Ascending aorta (tissue), 2 donors: ENCODE results near the gene CCL7. TPM values are rescaled to one million over a fixed set of nuclear protein-coding genes. Genes with fewer than 3 reads are reported as not detected.
"Not testable (repeated sequence)": the region's sequence is repeated elsewhere in the genome, so short reads cannot be mapped to it uniquely, and the experiment has no call there.

ENCODE experiments used
- DNase-seq, 2 donors: peaks; one replicate each; pipeline ENCODE4 v3.0.0-alpha.2; 2019; ENCODE audit warnings: low spot score in 2 of 2
- H3K27ac ChIP-seq, 2 donors: fragments of 200-600 bp; sonication (generic); one replicate each; pipeline ENCODE4 v1.5.1; 2016 to 2017; ENCODE audit warnings: mild to moderate bottlenecking in 1 of 2
- H3K27me3 ChIP-seq: fragments of 200-600 bp; sonication (generic); one replicate; pipeline ENCODE4 v1.5.1; 2017
- H3K36me3 ChIP-seq, 2 donors: fragments of 200-600 bp; sonication (generic); one replicate each; pipeline ENCODE4 v1.5.1; 2016
- H3K4me1 ChIP-seq, 2 donors: fragments of 200-600 bp; sonication (generic); one replicate each; pipeline ENCODE4 v1.5.1; 2016 to 2017; ENCODE audit warnings: mild to moderate bottlenecking in 1 of 2
- H3K4me3 ChIP-seq, 2 donors: fragments of 200-600 bp; sonication (generic); one replicate each; pipeline ENCODE4 v1.5.1; 2016 to 2017; ENCODE audit warnings: mild to moderate bottlenecking in 1 of 2
- H3K9me3 ChIP-seq, 2 donors: fragments of 200-600 bp; sonication (generic); one replicate each; pipeline ENCODE4 v1.5.1; 2016
- CTCF ChIP-seq, 3 experiments: fragments of 200-600 bp in 2 of 3; fragments of 450-650 bp in 1 of 3; sonication (generic) in 2 of 3; IDR thresholded peaks; one replicate each; pipeline ENCODE4 v1.5.1; 2016 to 2019; ENCODE audit warnings: antibody characterized with exemption in 3 of 3, mild to moderate bottlenecking in 1 of 3, moderate library complexity in 1 of 3
- intact Hi-C: fragments of 100-400 bp; cut with DNase I; formaldehyde crosslinking; loops from one replicate; pipeline ENCODE4 v1.15.1; 2023
- total RNA-seq: library from RNA; depleted of rRNA; stranded (reverse); fragments of >200 nt; gene quantifications from one replicate; pipeline ENCODE4 v1.1.0, GENCODE V29; 2016

CCL7 gene
- total RNA-seq, 1 donor from 2014 or later: not detected

- Histone ChIP-seq H3K9me3 (no peaks in the 10 kb centered on the region), H3K27me3 (no peaks in the 10 kb centered on the region), H3K27ac (no peak overlapping the region), H3K36me3 (no peaks in the 10 kb centered on the region), H3K4me3 (no peak overlapping the region), H3K4me1 (no peaks in the 10 kb centered on the region)
- intact Hi-C loops: no loop called here
- DNase-seq: no peak
- no peak for TF ChIP-seq CTCF (IDR thresholded peaks at IDR 0.05)
These were observed 43.8 kb upstream of the CCL7 start for GRCh38 chr17:34226011-34226743.

- intact Hi-C loops: no loop called here
These were observed 43.3 kb upstream of the CCL7 start for GRCh38 chr17:34226744-34227034.

GRCh38 chr17:34227293-34227692 lies 42.7 kb upstream of the CCL7 start:
- intact Hi-C loops, DNase-seq, H3K27ac ChIP-seq, H3K27me3 ChIP-seq, H3K4me1 ChIP-seq, H3K9me3 ChIP-seq, H3K36me3 ChIP-seq, H3K4me3 ChIP-seq: not testable (repeated sequence)

More at GRCh38 chr17:34226744-34227034, 43.3 kb upstream of the CCL7 start:
- no peaks in the 10 kb centered on the region for H3K36me3 ChIP-seq
- H3K27ac ChIP-seq: no peak overlapping the region
- H3K9me3 ChIP-seq: no peaks in the 10 kb centered on the region
- no peak overlapping the region for H3K4me3 ChIP-seq
- no peaks in the 10 kb centered on the region for H3K4me1 ChIP-seq
- no peak for TF ChIP-seq CTCF (IDR thresholded peaks at IDR 0.05)
- no peaks in the 10 kb centered on the region for H3K27me3 ChIP-seq
- DNase-seq: no peak

- Histone ChIP-seq H3K36me3 (no peaks in the 10 kb centered on the region), H3K9me3 (no peaks in the 10 kb centered on the region), H3K27me3 (no peaks in the 10 kb centered on the region), H3K4me1 (no peaks in the 10 kb centered on the region), H3K27ac (no peak overlapping the region), H3K4me3 (no peak overlapping the region)
- intact Hi-C loops: no loop called here
- DNase-seq: no peak
- no peak for TF ChIP-seq CTCF (IDR thresholded peaks at IDR 0.05)
These were observed 42.3 kb upstream of the CCL7 start for GRCh38 chr17:34227707-34228106.

GRCh38 chr17:34228781-34229180 lies 41.2 kb upstream of the CCL7 start:
- Histone ChIP-seq H3K36me3 (no peaks in the 10 kb centered on the region), H3K4me1 (no peaks in the 10 kb centered on the region), H3K9me3 (no peaks in the 10 kb centered on the region), H3K27ac (no peak overlapping the region), H3K27me3 (no peaks in the 10 kb centered on the region), H3K4me3 (no peak overlapping the region)
- DNase-seq: no peak
- intact Hi-C loops: no loop called here
- no peak for TF ChIP-seq CTCF (IDR thresholded peaks at IDR 0.05)

GRCh38 chr17:34230342-34230741 lies 39.7 kb upstream of the CCL7 start:
- Histone ChIP-seq H3K27me3 (no peaks in the 10 kb centered on the region), H3K27ac (no peak overlapping the region), H3K4me1 (peaks cover 0 to 13% of the 10 kb centered on the region in 2 donors), H3K36me3 (no peaks in the 10 kb centered on the region), H3K9me3 (no peaks in the 10 kb centered on the region), H3K4me3 (no peak overlapping the region)
- intact Hi-C loops: no loop called here
- no peak for DNase-seq
- no peak for TF ChIP-seq CTCF (IDR thresholded peaks at IDR 0.05)
